T-helper 1 cell treated with Interleukin-12 subunit alpha and Interleukin-12 subunit beta and Interleukin-4 antibody, amounts not matched to agents 30 ng/mL and 1 ng/mL, for 36 hours (primary cell): Measurements from ENCODE around the gene OPHN1. TPM values are rescaled to one million over a fixed set of nuclear protein-coding genes. Genes with fewer than 3 reads are reported as not detected.
"Not testable (repeated sequence)": the region's sequence is repeated elsewhere in the genome, so short reads cannot be mapped to it uniquely, and the experiment has no call there.

ENCODE experiments used
- intact Hi-C: fragments of 100-400 bp; cut with micrococcal nuclease; formaldehyde crosslinking; loops from one replicate; pipeline ENCODE4 v1.15.1; 2024
- total RNA-seq: library from RNA; stranded (reverse); gene quantifications from 2 replicates; pipeline ENCODE4 v1.2.3, GENCODE V29; 2022

Gene OPHN1
- total RNA-seq, 1 donor from 2014 or later: 0.02 TPM

DNA sequence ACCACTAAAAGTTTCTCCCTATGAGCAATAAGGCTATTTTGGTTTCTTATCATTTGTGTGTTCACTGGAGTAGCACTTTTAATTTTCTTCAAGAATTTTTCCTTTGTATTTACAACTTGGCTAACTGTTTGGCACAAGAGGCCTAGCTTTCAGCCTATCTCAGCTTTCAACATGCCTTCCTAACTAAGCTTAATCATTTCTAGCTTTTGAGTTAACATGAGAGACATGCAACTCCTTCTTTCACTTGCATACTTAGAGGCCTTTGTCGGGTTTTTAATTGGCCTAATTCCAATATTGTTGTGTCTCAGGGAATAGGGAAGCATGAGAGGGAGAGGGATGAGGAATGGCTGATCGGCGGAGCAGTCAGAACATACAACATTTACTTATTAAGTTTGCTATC is 349.8 kb downstream of the OPHN1 start:
- intact Hi-C loops: no loop called here

DNA sequence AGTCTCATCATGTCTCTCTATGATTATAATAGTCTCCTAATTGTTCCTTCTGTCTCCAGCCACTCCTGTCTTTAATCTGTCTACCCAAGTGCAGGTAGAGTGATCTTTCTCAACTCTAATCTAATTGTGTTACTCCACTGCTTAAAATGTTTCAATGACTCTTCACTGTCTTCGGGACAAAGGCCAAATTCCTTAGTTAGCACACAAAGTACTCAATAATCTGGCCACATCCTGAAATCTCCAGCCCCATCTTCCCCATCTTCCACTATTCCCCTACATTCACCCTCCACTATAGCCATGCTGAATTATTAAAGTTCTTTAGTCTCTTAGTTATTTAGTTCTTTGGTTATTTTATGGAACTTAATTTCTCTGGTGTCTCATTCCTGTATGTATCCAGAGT is 353.3 kb downstream of the OPHN1 start:
- intact Hi-C loops: no loop called here

DNA sequence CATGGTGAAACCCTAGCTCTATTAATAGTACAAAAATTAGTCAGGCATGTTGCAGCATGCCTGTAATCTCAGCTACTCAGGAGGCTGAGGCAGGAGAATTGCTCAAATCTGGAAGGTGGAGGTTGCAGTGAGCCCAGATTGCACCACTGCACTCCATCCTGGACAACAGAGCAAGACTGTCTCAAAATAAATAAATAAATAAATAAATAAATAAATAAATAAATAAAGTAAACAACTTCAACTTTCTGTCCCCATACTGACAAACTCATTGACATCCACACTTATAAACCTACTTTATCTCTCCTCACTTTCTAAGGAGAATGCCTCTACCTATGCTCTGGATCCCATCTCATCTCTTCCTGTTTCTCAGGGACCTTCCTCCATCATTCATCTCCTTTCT is 354.5 kb downstream of the OPHN1 start:
- intact Hi-C loops: not testable (repeated sequence)

DNA sequence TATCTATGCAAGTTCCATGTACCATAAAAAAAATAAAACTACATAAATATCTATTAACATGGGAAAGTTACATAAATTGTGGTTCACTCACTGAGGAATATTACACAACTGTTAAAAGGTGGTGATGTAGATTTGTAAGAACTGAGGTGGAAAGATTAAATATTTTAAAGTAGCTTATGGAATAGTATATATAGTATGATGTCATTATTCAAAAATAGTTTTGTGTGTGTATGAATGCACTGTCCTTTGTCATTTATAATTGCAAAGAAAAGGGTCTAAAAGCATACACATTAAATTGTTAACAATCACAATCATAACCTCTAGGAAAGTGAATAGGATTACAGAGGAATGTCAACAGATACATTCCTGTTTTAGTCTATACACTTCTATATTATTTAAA is 355.9 kb downstream of the OPHN1 start:
- intact Hi-C loops: no loop called here

DNA sequence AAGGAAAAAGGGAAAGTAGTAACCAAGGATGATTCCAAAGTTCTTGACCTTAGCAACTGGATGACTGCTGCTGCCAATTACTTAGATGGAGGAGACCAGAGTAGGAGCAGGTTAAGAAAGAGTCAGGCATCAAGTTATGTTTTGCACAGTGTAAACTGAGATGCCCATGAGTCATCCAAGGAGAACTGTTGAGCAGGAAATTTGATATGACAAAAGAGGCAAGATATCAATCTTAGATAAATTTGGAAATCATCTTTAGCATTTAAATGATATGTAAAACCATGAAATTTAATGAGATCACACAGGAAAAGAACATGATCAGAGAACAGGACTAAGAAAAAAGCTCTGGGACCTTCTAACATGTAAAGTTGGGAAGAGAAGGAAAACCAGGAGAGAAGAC is 361.3 kb downstream of the OPHN1 start:
- intact Hi-C loops: no loop called here

DNA sequence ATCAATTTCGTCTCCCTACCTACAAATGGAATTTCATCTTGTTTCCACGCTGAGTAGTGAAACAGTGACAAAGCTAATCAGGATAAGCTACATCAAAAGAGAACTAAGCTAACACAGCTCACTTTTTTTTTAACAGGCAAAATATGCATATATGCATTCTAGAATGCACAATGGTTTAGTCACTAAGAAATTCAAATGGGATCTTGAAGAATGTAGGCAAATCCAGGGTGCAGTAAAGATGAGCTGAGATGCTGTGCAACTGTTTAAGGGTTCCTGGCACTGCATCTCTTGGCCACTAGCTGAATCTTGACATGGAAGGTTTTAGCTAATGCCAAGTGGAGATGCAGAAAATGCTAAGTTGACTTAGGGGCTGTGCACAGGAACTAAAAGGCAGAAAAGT is 363.2 kb downstream of the OPHN1 start:
- intact Hi-C loops: not testable (repeated sequence)

GRCh38 chrX:68061206-68061535 is 372.1 kb downstream of the OPHN1 start:
- intact Hi-C loops: no loop called here

DNA sequence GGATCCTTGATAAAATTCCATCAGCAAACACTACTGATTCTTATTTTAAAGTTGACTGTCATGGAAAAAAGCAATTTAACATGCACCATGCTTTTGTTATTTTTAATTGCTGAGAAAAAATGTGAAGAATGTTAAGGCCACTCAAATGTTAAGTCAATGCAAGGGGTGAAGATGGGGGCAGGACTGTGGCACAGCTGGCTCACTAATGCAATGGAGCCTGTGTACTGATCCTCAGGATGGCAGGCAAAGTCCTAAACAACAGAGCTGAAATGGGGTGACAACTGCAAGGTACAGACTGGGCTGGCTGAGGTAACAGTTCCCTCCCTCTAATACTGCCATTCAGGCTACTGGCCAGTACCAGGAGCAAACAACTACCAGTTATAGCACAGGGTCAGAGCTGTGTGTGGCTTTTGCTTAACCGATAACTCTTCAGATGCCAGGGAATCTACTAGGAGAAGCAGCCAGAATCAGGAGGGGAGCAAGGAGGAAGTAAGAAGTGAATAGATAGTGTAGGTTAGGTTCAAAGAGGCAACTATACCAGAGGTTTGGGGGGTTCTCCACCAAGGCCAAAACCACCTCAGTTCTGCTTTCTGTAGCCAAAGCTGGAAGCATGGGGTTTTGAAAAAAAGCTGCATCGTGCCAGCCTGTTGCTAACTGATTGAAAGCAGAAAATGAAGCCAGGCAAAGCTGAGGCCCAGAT is 372.6 kb downstream of the OPHN1 start:
- intact Hi-C loops: no loop called here

DNA sequence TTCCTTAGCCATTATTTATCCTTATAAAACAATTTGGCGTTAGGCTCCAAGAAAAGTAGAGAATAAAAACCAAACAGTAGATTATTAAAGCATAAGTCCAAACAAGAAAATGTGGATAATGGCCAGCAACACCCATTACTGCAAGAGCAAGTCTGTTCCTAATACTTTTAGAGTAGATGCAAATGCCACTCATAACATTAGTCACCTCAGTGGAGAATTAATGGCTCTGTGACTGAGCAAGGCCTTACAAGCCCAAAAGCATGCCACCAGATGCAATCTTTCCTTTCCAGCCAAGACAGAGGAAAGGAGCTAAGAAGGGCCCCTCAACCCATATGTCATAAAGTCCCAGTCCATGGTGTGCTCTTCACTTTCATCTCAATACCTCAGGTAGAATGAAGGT is 373.8 kb downstream of the OPHN1 start:
- intact Hi-C loops: no loop called here

DNA sequence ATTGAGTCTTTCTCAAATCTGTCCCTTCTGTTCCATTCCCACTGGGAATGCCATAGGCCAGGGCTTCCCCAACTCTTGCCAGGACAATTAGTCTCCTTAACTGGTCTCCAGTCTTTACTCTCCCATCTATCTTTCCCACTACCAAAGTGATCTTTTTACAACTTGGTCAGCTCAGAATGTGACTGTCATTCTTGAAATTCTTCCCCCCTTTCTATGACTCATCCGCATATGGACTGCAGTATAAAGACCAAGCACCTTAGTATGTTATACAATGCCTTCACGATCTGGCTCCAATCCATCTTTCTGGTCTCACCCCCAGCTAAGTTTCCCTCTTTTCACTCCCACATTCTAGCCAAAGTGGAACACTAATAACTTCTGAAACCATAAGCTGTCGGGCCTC is 383.8 kb downstream of the OPHN1 start:
- intact Hi-C loops: no loop called here

- intact Hi-C loops: no loop called here
These were observed 384.5 kb downstream of the OPHN1 start for GRCh38 chrX:68048774-68049173.

DNA sequence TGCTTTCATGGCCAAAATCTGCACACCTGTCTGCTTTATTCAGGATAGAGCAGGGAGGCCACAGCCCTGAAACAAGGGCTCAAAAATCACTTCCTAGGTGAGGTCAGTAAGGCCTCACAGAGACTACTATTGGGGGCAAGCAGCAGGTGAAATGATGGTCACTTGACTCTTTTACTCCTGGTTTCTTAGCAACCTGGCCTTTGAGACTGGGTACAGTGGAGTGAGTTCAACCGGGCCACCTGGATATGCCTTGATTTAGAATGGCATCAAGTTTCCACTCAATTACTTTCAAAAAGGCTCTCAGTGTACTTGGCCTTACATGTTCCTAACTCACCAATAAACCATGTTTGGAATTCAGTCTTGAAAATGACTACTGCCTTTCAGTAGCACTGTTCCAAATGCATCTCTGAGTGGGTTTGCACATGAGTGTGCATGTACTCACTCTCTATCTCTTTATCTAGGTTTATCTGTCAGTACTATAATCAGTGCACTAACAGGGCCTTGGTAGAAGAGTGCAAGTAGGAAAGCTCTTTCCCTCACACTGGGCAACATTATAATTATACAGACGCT is 388.2 kb downstream of the OPHN1 start:
- intact Hi-C loops: no loop called here

DNA sequence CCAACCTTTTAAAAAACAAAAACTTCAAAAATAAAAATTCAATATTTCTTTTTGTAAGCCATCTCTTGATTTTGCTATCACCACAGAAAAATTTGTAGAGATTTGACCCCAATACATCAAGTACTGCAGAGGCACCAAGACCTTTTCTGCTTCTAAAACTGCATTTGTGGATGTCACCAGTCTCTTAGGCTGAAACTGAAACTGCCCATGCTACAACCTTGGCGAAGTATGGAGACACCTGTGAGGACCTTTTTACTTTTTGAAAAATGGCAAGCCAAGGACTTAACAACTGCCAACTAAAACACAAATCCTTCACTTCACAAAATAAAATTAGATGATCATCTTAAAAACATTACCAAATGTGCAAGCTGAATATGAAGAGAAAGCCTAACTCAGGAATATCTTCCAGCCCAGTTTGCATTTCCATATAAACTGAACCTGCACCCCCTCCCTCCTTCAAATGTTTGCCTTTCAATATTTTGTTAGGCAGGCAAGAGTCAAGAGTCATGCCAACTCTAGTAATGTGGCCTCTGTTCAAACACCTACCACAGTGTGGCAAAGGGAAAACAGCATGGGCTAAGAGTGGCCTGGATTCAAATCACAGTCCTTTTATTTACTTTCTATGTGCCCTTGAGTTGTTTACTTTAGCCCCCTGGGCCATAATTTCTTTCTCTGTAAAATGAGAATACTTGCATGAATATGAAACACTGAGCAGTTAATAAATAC is 389.4 kb downstream of the OPHN1 start:
- intact Hi-C loops: no loop called here

DNA sequence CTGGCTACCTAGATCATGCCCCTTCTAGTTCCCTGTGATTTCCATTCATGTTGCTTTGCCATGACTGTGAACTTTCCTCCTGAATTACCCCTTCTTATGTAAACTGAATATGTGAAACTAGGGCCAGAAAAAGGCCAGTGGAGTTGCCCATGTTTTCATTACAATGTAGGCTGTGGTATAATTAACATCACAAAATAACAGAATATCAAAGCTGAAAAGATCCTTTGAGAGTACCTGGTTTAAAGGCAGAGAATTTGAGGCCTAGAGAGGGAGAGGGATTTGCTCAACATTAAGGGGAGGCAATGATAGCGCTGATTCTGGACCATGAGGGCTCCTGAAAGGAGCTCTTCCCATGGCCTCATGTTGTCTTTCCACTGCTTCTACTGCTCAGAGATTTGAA is 392.2 kb downstream of the OPHN1 start:
- intact Hi-C loops: no loop called here

GRCh38 chrX:68018248-68019203 is 414.8 kb downstream of the OPHN1 start:
- intact Hi-C loops: no loop called here

DNA sequence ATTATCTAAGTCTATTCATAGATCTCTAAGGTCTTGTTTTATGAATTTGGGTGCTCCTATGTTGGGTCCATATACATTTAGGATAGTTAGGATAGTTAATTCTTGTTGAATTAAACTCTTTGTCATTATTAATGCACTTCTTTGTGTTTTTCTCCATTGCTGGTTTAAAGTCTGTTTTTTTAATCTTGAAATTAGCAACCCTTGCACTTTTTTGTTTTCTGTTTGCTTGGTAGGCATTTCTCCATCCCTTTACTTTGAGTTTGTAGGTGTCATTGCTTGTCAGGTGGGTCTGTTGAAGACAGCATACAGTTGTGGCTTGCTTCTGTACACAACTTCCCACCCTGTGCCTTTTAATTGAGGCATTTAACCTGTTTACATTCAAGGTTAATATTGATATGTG is 434.8 kb downstream of the OPHN1 start:
- intact Hi-C loops: no loop called here

Other genes with a start within 250 kb of the OPHN1 start
- 19.4 and 19.6 TPM in 2 replicates for gene YIPF6, start 65.6 kb upstream of the OPHN1 start, total RNA-seq
- 2.1 TPM in 2 replicates for gene STARD8, start 214.2 kb upstream of the OPHN1 start, total RNA-seq